Endometrial microvascular endothelial cells (primary cell): ENCODE measurements around the gene B3GALT5. TPM values are rescaled to one million over a fixed set of nuclear protein-coding genes. Genes with fewer than 3 reads are reported as not detected.
"Not testable (repeated sequence)": the region's sequence is repeated elsewhere in the genome, so short reads cannot be mapped to it uniquely, and the experiment has no call there.

Source experiments
- in situ Hi-C: cut with HindIII; loops from 2 replicates; pipeline ENCODE4 v1.10.0; 2017; ENCODE audit warnings: low sequenced_read_pairs, low pct_unique_long_range_greater_than_20kb; ENCODE audit errors: inconsistent ontology term
- total RNA-seq: library from RNA; depleted of rRNA; stranded (reverse); fragments of >200 nt; gene quantifications from one replicate; pipeline ENCODE4 v1.2.3, GENCODE V29; 2015; ENCODE audit errors: inconsistent ontology term

The B3GALT5 gene
- total RNA-seq, 1 donor from 2014 or later = not detected

DNA sequence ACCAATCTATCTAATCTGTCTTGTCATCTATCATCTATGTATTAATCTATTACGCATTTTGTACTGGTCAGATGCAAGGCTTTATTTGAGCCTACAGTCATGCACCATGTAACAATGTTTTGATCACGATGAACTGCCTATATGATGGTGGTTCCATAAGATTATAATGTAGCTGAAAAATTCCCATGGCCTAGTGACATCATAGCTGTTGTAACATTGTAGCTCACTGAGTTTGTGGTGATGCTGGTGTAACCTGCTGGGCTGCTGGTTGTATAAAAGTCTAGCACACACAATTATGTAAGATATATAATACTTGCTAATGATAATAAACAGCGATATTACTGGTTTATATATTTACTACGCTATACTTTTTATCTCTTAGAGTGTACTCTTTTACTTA lies 67.5 kb downstream of the B3GALT5 start:
- in situ Hi-C loops = no loop called here

DNA sequence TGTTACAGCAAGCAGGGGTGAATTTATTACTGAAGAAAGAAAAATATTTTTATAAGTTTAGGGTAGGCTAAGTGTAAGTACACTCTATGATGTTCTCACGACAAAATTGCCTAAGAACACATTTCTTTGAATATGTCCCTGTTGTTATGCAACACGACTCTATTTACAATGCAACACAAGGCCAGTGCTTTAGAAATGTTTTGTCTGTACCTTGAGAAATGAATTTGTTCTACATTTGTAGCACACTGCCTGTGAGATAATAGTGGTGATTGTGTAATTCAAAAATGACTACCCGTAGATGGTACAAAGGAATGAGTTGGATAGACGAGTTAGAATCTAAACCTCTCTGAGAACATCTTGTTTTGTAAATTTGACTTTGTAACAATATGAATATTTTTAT lies 68.5 kb downstream of the B3GALT5 start:
- in situ Hi-C loops = no loop called here

DNA sequence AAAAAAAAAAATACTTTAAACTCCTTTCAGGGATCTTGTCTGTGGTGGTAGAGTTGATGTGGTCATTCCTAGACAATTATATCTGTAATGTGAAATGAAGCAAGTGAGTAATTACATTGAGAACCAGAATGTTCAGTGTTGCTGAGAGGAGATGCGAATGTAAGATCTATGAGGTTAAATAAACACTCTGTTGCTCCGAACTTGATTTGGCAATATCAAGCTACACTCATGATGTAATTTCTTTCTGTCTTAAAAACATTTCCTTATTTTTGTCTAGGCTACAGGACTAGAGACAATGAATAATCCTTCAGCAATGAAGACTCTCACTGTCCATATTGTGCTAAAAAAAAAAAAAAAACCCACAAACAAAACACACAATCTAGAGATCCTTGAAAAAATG lies 69.1 kb downstream of the B3GALT5 start:
- in situ Hi-C loops = no loop called here

DNA sequence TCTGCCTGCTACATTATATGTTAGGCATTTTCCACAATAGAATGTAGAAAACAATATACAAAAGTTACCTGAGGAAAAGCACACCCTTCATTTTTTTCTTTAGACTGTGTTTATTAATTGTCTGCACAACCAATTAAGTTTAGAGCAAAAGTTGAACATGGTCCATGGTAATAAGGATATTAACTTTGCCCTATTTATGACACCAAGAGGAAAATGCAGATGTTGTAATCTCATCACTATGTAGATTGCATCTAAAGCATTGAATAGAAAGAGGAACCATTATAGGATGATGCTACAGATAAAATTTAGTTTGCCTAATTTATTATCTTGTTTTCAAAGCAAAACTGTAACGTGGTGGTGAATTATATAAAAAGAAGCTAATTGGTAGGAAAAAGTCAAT lies 72.5 kb downstream of the B3GALT5 start:
- in situ Hi-C loops = no loop called here

DNA sequence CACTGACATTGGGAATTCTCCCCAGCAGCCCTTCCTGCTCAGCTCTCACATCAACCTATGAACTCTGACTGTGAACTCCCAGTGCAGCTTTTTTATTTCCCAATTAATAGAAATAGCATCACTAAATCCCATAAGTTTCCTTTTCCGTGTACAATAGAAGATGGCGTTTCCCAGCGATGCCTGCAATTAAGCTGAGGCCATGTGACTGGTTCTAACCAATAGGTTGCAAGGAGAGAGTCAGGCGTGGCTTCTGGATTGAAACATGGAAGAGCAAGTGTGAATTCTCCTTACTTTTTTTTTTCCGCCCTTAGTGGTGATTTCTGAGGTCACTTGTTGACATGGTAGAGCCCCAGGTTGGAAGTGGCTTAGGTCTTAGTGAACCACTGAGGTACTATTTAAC lies 73.3 kb downstream of the B3GALT5 start:
- in situ Hi-C loops = no loop called here

DNA sequence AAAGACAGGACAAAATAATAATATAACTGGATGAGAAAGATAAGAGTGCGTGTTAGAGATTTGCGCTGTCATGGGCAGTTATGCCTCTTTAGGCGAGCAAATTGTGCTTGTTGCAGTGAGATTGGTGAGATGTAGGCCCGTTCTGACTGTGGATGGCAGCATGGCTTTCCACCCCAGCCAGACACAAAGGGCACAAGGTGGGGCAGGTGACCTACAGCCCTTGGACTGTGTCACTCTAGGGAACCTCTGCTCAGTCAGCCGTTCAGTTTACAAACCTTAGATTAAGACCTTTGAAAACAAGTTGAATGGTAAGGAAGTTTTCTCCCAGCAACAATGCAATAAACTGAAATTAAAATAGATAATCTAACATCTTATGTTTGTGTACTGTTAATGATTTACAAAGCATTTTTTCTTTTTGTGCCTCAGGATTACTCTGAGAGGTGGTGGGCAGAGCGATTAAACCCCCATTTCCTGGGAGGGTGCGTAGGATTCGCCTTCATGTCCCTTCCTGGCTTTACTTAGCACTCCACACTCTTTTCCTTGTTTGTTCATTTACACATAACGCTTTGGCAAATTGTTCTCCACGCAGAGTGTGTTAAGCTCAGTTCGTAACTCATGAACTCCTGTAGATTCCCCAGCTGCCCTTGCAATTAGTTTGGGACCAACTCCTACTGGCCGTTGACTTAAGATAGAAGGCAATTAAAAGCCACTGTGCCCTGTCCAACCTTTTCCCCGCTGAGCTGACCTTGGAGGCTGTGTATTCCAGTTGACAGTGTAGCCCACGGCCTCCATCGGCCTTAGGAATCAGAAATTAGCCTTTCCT lies 74.1 kb downstream of the B3GALT5 start:
- in situ Hi-C loops = no loop called here

DNA sequence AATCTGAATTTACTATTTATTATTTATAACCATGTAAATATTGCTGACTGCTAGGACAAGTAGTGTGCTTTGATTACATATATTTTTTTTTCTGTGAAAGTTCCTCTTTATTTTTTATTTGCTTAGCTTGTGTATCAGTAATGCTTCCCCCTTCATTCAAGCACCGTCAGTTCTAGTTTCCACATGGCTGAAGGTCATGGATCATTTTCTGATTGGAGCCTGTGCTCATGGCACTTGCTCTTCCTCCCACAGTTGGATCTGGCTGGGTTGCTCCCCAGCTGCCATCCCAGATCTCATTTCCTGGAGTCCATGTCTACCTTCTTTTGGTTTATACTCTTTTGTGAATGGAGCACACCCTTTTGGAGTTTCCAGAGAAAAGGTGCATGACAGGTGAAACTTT lies 75.3 kb downstream of the B3GALT5 start:
- in situ Hi-C loops = no loop called here

DNA sequence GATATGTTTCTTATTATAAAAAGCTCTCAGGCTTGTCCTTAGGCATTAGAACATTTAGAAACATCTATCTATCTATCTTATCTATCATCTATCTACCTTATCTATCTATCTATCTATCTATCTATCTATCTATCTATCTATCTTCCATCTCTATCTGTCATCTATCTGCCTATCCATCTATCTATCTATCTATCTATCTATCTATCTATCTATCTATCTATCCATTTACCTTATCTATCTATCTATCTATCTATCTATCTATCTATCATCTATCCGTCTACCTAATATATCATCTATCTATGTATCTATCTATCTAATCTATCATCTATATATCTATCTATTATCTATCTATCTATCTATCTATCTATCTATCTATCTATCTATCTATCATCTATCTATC lies 77.1 kb downstream of the B3GALT5 start:
- in situ Hi-C loops = not testable (repeated sequence)

DNA sequence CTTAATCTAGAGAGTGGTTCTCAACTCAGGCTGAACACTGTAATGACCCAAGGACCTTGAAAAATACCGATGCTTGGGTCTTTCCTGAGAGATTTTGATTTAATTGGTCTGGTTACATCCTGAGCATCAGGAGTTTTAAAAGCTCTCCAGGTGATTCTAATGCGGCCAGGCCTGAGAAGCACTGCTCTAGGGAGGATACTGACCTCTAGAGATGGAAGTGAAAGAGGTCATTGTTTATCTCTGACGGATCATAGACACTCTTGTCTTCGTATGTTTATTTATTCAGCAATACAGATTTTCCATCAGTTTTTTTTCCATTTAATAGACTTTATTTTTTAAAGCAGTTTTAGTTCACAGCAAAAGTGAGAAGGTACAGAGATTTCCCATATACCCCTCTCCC lies 77.7 kb downstream of the B3GALT5 start:
- in situ Hi-C loops = no loop called here

DNA sequence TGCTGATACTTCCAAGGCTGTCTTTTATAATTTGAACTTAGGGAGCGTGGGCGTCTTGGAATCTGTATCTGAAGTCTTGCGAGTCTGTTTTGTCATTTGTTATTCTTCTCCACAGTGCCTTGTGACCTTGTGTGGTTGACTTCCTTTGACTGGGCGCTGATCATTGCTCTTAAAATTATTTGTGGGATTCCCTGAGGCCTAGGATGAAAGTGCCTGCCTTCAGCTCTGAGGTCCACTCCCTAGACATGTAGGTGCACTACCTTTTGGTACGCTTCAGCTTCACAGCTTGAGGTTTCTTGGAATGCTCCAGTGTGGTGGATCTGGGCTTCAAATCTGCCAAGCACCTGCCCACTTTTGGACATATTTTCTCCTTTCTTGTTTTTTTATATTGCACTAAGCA lies 82.0 kb downstream of the B3GALT5 start:
- in situ Hi-C loops = no loop called here

DNA sequence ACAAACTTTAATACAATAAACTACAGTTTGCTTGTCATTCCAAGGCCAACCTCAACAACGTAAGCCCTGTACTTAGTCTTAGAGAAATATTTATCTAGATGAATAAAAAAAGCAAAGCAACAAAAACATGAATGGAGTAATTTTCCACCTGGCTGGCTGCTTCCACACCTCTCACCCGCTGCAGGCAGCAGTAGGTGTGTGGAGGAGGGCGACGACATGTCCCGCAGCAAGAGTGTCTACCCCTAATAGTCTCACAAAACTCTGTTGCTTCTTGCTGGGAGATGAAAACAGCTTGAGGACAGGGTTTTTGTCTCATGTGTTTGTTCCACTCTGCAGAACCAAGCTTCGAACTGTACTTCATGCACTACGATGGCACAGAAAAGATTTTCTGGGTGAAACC lies 83.5 kb downstream of the B3GALT5 start:
- in situ Hi-C loops = no loop called here

DNA sequence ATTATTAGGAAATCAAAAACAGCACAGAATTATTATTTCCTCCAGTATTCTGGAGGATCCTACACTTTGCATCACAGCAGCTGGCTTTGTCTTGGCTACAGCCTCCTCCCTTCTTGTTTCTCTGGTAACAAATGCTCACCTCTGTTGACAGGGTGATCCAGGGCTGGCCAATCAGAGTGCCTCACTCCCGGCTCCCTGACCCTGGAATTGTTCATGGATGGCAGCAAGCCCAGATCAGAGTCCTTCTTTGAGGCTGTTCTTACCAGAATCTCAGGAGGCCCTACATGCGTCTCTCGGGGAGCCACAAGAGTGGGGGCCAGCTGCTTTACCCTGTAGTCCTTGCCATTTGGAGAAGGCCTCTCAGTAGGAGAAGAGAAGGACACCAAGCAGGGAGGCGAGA lies 83.9 kb downstream of the B3GALT5 start:
- in situ Hi-C loops = no loop called here

DNA sequence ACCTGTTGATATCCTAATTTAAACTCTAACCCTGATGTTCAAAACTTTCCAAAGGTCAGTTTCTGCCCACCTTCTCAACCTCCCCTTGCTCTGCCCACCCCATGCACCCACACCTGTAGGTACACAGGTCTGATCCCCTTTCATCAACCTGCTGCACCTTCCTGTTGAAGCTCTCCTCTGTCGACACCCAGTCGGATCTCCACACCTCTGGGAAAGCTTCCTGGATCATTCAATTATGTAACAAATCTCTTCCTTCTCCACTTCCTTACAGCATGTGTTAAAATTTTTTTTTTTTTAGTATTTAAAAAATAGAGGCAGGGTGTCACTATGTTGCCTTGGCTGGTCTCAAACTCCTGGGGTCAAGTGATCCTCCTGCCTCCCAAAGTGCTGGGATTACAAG lies 87.6 kb downstream of the B3GALT5 start:
- in situ Hi-C loops = no loop called here

DNA sequence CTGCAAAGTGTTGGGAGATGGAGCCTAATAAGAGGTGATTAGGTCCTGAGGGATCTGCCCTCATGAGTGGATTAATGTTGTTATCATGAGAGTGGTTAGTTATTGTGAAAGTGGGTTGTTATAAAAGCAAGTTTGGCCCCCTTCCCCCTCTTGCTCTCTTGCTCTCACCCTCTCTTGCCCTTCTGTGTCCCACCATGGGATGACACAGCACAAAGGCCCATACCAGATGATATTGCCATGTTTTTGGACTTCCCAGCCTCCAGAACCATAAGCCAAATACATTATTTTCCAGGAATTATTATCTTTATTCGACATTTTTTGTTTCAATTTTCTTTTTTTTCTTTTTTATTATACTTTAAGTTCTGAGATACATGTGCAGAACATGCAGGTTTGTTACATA lies 90.8 kb downstream of the B3GALT5 start:
- in situ Hi-C loops = no loop called here

DNA sequence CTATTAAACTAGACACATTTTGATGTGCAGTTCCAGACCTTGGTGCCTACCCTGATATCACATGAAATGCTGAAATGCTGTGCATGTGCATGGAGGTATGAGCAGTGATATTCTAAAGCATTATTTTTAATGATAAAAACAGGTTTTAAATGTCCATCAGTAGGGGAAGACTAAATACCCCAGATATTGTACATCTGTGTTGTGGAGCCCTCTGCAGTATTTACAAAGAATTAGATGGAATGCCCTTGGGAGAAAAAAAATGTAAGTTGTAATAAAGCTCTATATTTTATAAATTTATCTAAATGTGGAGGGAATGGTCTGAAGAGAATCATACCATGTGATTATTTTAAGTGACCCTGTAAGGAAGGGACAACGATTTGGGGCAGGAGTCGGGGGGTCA lies 93.1 kb downstream of the B3GALT5 start:
- in situ Hi-C loops = no loop called here

DNA sequence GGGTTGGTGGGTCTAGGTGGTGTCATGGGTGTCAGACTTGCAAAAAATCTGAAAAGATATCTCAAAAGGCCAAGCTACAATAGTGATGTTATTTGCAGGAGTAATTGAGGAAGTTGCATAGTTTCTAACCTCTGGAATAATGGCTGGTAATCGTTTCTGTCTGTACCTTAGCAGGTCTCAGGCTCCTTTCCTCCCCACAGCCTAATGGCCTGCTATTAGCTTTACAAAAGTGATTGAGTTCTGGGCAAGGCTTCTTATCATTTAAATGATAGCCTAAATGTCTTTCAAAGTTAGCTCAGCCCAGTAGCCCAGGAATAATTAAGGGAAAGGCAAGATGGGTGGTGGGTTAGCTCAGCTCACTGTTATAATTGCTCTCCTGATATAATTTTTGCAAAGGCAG lies 94.6 kb downstream of the B3GALT5 start:
- in situ Hi-C loops = no loop called here

DNA sequence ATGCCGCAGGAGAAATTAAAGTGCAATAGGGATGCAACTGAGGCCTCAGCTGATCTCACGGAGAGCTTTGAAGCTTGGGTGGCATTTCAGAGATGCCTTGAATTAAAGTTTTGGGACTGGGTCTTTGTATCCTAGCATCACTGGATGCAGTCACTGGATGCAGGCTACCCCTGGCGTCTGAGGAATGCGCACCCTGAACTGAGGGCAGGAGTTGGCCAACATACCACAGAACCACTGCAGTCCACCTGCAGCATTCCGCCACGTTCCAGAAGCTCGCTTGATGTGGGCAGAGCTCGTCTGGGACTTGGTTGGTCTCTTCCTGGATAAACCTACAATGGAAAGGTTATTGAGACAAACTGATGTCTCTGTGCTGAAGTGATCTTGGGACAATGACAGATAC lies 98.1 kb downstream of the B3GALT5 start:
- in situ Hi-C loops = no loop called here

DNA sequence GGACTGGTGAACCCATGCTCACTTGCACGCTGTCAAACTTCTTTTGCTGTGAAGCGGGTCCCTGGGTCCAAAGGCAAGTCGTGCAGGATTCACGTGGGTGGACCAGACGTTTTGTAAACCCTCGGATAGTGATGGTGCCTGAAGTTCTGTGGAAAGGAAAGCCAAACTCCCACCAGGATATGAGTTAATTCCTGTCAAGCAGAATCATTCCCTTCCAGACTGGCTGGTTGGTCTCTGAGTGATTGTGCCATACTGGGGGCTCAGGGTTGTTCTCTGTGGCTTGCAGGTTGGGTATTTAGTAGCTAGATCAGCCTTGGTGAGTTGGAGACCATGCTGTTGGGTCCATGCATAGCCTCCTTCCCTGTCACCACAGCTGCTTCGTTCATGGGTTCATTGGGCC lies 99.5 kb downstream of the B3GALT5 start:
- in situ Hi-C loops = no loop called here

DNA sequence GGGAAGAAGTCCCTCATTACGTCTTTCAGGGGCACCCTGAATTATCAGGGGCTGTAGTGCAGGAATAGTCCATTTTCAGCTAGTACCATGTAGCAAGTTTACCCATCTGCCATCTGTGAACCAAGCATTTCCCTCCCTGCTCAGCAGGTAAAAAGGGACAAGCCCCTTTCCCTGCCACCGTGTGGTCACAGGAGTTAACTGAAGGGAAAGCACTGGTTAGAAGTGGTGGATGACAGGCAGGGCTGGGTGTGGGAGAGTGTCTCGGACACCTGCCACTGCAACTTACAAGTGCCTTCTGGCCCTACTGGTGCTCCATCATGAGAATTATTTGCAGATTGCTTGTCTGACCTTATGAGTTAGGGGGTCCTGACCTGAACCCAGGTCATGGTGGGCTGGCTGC lies 100.2 kb downstream of the B3GALT5 start:
- in situ Hi-C loops = no loop called here

DNA sequence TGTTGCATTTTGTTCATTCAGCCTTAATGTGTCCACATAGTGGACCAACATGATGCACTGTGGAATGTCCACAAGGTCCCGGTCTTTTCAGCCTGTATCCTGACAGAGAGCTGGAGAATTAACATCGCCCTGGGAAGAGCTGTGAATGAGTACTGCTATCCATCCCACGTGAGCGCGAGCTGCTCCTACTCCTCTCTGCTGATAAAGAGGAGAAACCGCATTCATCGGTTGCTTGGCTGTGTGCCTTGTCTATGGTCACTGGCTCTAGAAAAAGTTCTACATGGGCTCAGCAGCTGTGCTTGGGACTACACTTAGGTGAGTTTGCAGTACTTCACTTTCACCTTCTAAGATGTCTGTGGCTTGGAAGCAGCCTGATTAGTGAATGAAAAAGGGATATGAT lies 101.2 kb downstream of the B3GALT5 start:
- in situ Hi-C loops = no loop called here

DNA sequence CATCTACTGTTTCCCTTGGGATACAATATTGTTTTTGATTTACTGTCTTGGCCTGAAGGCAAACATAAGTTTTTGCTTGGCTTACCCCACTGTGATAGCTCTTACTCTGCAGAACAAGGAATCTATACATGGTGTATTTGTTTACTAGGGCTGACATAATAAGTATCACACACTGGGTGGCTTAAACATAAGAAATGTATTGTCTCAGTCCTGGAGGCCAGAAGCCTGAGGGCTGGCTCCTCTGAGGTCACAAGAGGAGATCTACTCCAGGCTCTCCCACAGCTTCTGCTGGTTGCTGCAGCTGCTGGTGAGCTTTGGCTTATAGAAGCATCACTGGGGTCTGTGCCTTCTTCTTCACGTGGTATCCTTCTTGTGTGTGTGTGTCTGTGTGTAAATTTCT lies 101.6 kb downstream of the B3GALT5 start:
- in situ Hi-C loops = no loop called here
